Measurements from ENCODE around the gene CMIP. TPM values are rescaled to one million over a fixed set of nuclear protein-coding genes. Genes with fewer than 3 reads are reported as not detected.

The CMIP gene
- polyA plus RNA-seq, 1 of the 3 experiments (the other 2 are of a cell fraction), result 5.4 TPM

DNA sequence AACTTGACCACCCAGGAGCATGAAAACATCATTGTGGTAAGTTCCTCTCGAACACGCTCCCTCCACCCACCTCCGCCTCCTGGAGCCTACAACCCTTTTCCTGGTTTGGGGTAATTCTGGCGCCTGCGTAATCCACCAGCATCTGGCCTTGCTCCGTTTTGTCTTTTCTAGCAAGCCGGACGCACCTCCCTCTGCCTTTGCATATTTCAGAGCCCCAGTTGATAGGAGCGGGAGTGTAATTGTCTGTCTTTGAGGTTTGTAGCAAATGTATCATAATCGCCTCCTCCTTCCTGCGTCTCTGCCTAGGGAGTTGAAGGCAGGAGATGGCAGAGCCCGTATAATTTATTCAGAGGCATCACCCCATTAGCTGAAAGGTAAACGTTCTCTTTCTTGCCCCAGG lies 213.2 kb downstream of the CMIP start:
- Histone ChIP-seq H2AFZ (ENCODE audit: low read depth) (no peak overlapping the region), H3K79me2 (ENCODE audit: insufficient read depth) (no peaks in the 10 kb centered on the region), H3K9me2 (no peaks in the 10 kb centered on the region), H3K4me1 (ENCODE audit: control insufficient read depth in 1 of 2, insufficient read depth in 2 of 2, low read depth in 1 of 2, low read length in 1 of 2) (peaks cover 0 to 11% of the 10 kb centered on the region in 2 experiments; a peak in 1 of 4 replicates), H3K4me3 (ENCODE audit: low read depth in 2 of 2, low read length in 1 of 2) (no peak overlapping the region), H3F3A (replicated peaks; ENCODE audit: insufficient read depth) (no peaks in the 10 kb centered on the region), H3K27me3 (ENCODE audit: insufficient read depth) (no peaks in the 10 kb centered on the region), H3K9me3 (no peaks in the 10 kb centered on the region), H4K20me1 (ENCODE audit: insufficient read depth) (no peaks in the 10 kb centered on the region), H3K36me3 (replicated peaks in 1 of 2; ENCODE audit: control insufficient read depth in 1 of 2, insufficient read depth in 2 of 2, low read length in 1 of 2) (peaks cover 0 to 28% of the 10 kb centered on the region in 2 experiments), H3K4me2 (no peak overlapping the region), H3K9ac (no peak overlapping the region), H3K27ac (ENCODE audit: low read depth in 2 of 2, low read length in 1 of 2) (no peak overlapping the region; a peak in 1 of 4 replicates)
- 91% methylated on average over 13 of the region's 13 CpGs for WGBS (ENCODE audit: low lambda C conversion rate)
- TF ChIP-seq MXI1 (IDR thresholded peaks at IDR 0.05; ENCODE audit: low read depth, low read length), result no peak
- TF ChIP-seq FOXM1 (IDR thresholded peaks at IDR 0.05; ENCODE audit: low read depth), result no peak
- TF ChIP-seq YY1 (IDR thresholded peaks at IDR 0.05; ENCODE audit: low read depth), result no peak
- no peak for TF ChIP-seq FOSL2 (IDR thresholded peaks at IDR 0.05; ENCODE audit: borderline replicate concordance, low read depth)
- no peak for TF ChIP-seq NRF1 (IDR thresholded peaks at IDR 0.05; ENCODE audit: low read depth, low read length)
- no peak for TF ChIP-seq EP300 (IDR thresholded peaks at IDR 0.05; ENCODE audit: borderline replicate concordance in 1 of 2, low read depth in 1 of 2, low read length in 1 of 2)
- TF ChIP-seq TCF12 (IDR thresholded peaks at IDR 0.05), result no peak
- TF ChIP-seq RCOR1 (IDR thresholded peaks at IDR 0.05; ENCODE audit: low read length), result no peak
- TF ChIP-seq PBX3 (IDR thresholded peaks at IDR 0.05), result no peak
- no peak for TF ChIP-seq ELF1 (IDR thresholded peaks at IDR 0.05)
- TF ChIP-seq, protein P1, sequence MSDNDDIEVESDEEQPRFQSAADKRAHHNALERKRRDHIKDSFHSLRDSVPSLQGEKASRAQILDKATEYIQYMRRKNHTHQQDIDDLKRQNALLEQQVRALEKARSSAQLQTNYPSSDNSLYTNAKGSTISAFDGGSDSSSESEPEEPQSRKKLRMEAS (IDR thresholded peaks at IDR 0.05; ENCODE audit: low read depth), result no peak
- no peak for TF ChIP-seq RFX5 (IDR thresholded peaks at IDR 0.05; ENCODE audit: low read length)
- TF ChIP-seq POLR2AphosphoS5 (IDR thresholded peaks at IDR 0.05; ENCODE audit: low read depth, low read length), result no peak
- TF ChIP-seq SMC3 (IDR thresholded peaks at IDR 0.05; ENCODE audit: low read depth, low read length), result no peak
- no peak for TF ChIP-seq NFIC (IDR thresholded peaks at IDR 0.05; ENCODE audit: borderline replicate concordance)
- no peak for TF ChIP-seq USF1 (IDR thresholded peaks at IDR 0.05; ENCODE audit: borderline replicate concordance, low read depth)
- POLR2A ChIA-PET, result no interaction called here
- CTCF ChIA-PET, result no interaction called here
- DNase-seq, result no peak

DNA sequence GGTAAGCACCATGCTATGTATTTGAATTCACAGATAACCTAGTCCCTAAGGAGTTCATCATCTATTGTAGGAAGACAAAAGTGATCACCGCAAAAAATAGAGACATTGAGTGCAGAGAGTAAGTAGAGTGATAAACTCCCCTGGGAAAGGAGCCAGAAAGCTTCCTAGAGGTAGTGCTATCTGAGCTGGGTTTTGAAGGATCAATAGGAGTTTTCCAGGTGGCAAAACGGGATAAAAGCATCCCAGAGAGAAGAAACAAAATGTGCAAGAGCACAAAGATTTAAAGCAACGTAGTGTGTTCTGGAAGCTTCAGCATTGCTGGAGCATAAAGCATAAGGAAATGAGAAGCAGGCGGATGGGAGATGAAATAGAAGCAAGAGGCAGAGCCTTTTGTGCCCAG lies 213.8 kb downstream of the CMIP start:
- H3K27ac ChIP-seq (ENCODE audit: low read depth in 2 of 2, low read length in 1 of 2), result no peak overlapping the region
- peaks cover 0 to 11% of the 10 kb centered on the region in 2 experiments; a peak in 1 of 4 replicates for H3K4me1 ChIP-seq (ENCODE audit: control insufficient read depth in 1 of 2, insufficient read depth in 2 of 2, low read depth in 1 of 2, low read length in 1 of 2)
- H3K36me3 ChIP-seq (replicated peaks in 1 of 2; ENCODE audit: control insufficient read depth in 1 of 2, insufficient read depth in 2 of 2, low read length in 1 of 2), result peaks cover 0 to 30% of the 10 kb centered on the region in 2 experiments
- DNase-seq, result no peak
- H3K9me2 ChIP-seq, result no peaks in the 10 kb centered on the region
- WGBS (ENCODE audit: low lambda C conversion rate), result 92% methylated on average over 4 of the region's 4 CpGs
- H3F3A ChIP-seq (replicated peaks; ENCODE audit: insufficient read depth), result no peaks in the 10 kb centered on the region
- no peak overlapping the region for H3K9ac ChIP-seq
- H3K4me3 ChIP-seq (ENCODE audit: low read depth in 2 of 2, low read length in 1 of 2), result no peak overlapping the region
- H2AFZ ChIP-seq (ENCODE audit: low read depth), result no peak overlapping the region
- H3K9me3 ChIP-seq, result no peaks in the 10 kb centered on the region
- H3K79me2 ChIP-seq (ENCODE audit: insufficient read depth), result no peaks in the 10 kb centered on the region
- no peak overlapping the region for H3K4me2 ChIP-seq
- TF ChIP-seq USF1 (IDR thresholded peaks at IDR 0.05; ENCODE audit: borderline replicate concordance, low read depth) (no peak), EP300 (IDR thresholded peaks at IDR 0.05; ENCODE audit: borderline replicate concordance in 1 of 2, low read depth in 1 of 2, low read length in 1 of 2) (no peak), FOXM1 (IDR thresholded peaks at IDR 0.05; ENCODE audit: low read depth) (no peak), RCOR1 (IDR thresholded peaks at IDR 0.05; ENCODE audit: low read length) (no peak)
- ChIA-PET CTCF (interaction anchor here (0.9 kb wide), 1 partner anchor 35 kb away, joined by 3 read pairs; no protein-coding TSS in a partner anchor), POLR2A (no interaction called here)
- no peaks in the 10 kb centered on the region for H4K20me1 ChIP-seq (ENCODE audit: insufficient read depth)
- H3K27me3 ChIP-seq (ENCODE audit: insufficient read depth), result no peaks in the 10 kb centered on the region

Measured in SK-N-SH (cell line).